Measurements from ENCODE around the gene SUPT20HL1.

Gene SUPT20HL1

GRCh38 chrX:24399550-24399949, 39.1 kb downstream of the SUPT20HL1 start:
- DNase-seq = no peak

GRCh38 chrX:24405959-24406358, 45.5 kb downstream of the SUPT20HL1 start:
- DNase-seq = no peak

Data from stimulated activated CD4-positive, alpha-beta T cell treated with anti-CD3 and anti-CD28 coated beads, Interleukin-2, amount 100 ng/mL, for 48 hours (primary cell).